HG02571 (cell line): ENCODE measurements around the gene ZNF516.

ENCODE experiments used
- ATAC-seq: cut with Tn5 transposase; IDR thresholded peaks from one replicate; pipeline ENCODE4 v1.9.1; 2021; ENCODE audit warnings: mild to moderate bottlenecking, moderate library complexity; ENCODE audit not compliant: unreplicated experiment

ZNF516 gene

GRCh38 chr18:76456018-76456750 is 38.9 kb downstream of the ZNF516 start:
- ATAC-seq: no peak

GRCh38 chr18:76455003-76455676 is 39.9 kb downstream of the ZNF516 start:
- no peak for ATAC-seq

DNA sequence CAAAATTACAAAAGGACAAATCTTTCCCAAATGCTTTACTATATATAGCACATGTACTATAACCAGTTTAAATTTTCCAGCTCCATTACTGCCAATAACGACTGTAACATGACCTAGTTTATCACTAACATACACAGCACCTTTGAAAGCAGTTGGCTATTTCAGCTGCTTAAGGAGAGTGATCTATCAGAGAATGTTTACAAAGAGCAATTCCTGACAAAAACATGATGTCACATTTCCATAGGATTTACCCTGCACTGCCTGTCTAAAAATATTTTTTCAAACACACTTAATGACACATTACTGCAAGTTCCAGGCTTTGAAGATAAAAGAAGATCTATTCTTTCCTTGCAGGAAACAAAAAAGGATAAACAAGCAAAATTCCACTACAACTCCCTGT is 40.6 kb downstream of the ZNF516 start:
- no peak for ATAC-seq

- ATAC-seq: no peak
Observed at GRCh38 chr18:76453932-76454331, 41.1 kb downstream of the ZNF516 start.

DNA sequence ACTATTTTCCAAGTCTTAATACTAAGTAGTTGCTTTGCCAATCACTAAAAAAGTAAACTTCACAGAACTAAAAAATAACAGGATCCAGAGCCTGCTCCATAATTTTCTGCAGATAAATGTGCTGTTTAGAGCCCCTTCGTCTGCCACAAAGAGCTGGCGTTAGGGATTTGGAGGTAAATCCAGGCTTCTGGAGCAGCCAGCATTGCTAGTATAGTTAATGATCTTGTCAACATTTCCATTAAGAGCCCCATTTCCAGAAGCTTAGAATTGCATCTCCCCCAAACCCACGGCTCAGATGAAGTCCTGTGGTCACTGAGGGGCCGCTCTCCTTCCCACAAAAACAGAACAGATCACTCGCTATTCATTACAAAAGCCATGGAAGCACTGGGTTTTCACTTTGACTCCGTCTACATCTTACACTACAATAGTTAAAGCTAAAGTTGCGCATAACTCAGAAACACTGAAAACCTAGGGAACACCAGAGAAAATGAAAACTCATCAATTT is 41.9 kb downstream of the ZNF516 start:
- ATAC-seq: no peak

DNA sequence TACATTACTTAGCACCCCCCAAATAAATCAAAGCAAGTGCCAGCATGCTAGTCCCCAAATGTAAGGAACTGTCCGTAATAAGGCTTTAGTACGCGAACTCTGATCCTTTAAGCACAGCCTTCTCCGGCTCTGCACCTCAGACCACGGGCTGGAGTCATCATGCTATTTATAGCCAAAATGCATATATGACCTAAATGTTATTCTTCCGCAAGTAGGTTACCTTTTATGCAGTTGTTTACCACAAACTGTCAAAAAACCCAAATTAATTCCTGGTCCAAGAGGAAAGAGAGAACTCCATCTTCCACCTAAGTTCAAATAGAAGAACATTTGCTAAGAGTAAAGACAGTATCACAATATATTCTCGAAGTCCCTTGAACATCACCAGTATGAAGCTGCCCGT is 42.7 kb downstream of the ZNF516 start:
- ATAC-seq: no peak

DNA sequence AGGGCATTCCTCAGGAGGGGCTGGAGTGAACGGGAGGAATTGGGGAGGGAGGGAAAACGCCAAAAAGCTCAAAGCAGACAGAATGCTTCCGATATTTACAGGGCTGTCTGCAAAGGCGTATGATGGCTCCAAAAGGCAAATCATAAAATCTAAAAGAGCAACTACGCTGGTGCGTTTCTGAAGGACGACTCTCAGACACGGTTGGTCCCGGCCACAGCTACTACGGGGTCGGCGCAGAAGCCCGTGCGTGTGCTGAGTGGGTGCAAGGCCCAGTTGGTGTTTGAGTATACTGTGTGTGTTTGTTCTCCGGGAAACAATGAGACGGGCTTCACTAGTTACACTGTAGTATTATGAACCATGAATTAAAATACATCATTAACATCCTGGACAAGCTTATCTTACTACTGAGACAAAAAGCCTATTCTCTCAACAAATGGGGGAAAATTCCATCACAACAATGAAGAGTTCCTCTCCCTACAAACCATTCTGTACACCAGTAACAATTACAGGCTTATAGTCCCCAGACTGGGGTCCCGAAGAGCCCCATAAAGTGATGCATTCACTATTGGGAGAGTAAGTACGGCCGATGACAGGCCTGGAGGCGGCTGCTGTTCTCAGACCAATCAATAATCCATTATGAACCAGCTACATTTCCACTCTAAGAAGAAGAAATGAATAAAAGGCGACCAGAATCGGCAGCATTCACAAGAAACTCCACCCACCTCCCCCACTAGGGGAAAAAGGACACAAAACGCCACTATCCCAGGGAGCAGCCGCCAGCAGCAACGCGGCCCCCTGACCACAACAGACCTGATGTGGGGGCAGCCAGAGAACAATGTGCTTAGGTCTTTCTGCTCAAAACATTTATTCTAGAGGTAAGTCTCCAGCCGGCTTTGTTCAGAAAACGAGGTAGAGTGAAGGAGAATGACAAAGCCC is 43.4 kb downstream of the ZNF516 start:
- ATAC-seq: no peak

- ATAC-seq: no peak
Observed at GRCh38 chr18:76450452-76451395, 44.3 kb downstream of the ZNF516 start.

GRCh38 chr18:76449111-76449453 is 46.0 kb downstream of the ZNF516 start:
- no peak for ATAC-seq

DNA sequence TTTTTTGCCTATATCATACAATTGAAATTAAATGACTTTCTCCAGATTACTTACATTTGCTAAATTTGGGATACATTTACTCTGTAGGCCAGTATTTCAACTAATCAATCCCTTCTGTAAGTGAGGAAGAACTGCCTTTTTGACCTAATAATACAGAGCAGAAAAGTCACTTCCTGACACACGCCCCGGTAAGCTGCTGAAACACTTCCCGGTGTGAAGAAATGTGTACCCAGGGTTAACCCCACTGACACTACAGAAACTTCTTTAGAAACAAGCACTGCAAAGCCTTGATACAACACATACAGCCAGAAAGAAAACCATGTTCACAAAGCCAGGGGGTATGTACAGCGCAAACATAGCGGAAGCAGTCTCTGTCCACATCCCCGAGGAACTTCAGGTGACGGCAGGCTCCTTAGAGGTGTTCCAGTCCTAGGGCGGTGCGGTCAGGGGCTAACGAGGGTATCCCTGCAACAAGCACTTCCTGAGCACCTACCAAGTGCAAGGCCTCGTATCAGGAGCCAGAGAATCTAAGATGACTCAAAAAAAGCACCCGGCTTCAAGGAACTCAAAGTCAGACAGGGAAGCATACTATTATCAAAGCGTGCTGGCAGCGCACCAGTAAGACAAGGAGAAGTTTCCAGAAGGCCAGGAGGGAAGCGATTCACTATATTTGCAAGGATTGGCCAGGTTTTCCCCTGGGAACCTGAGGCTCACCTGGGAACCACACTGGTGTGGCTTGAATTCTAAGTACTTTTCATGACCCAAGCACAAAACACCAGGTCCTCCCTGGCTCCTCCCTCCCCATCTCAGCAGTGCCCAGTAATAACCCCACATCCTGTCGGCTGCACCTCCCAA is 46.6 kb downstream of the ZNF516 start:
- no peak for ATAC-seq

DNA sequence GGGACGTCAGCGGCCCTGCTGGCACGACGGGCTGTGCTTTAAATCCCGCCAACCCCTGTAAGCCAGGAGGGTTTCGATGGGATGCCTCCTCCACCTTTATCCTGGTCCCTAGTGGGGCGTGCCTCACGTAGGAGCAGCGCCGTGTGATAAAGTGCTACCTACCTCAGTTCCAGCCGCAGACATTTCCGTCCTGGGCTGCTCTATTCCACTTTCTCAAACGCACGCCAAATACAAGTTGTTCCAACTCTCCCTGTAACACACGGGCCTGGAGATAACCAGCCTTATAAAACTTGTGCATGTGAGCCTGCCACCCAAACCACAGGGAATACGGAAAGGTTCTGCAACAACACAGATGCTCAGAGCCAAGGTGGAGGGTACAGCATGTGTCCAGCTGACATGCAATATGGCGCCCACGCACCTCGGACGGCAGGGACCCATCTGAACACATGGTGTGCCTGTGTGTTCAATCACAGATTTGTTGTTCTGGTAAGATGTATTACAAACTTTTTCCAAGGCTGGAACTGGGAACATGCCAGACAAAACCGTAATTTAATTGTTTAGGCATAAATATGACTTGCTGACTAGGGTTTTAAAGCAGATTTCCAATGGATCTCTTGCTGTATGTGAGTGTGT is 47.7 kb downstream of the ZNF516 start:
- no peak for ATAC-seq

GRCh38 chr18:76446321-76447257 is 48.5 kb downstream of the ZNF516 start:
- ATAC-seq: no peak

DNA sequence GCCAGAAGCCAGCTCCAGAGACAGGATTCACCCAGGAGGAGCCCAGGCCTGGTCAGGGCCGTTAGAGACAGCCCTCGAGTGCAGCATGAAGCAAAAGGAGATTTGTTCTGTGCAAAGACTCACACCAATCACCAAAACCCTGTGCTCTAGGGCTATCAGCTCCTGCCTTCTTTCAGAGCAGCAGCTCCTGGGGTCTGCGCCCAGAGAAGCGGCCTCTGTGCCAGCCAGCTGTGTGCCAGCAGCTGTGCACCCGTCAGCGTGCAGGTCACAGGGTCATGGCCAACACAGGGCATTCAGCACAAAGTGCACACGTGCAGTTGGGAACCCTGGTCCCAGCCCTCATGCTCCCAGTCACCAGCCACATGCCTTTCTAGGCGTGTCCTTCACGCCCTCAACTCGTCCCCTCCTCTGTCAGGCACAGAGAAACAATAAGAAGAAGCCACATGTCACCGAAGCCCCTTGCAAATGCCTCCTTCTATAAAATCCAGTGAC is 49.3 kb downstream of the ZNF516 start:
- no peak for ATAC-seq

- ATAC-seq: no peak
Observed at GRCh38 chr18:76445275-76445674, 49.8 kb downstream of the ZNF516 start.

- ATAC-seq: no peak
Observed at GRCh38 chr18:76444446-76445105, 50.5 kb downstream of the ZNF516 start.

- ATAC-seq: no peak
Observed at GRCh38 chr18:76443519-76444445, 51.3 kb downstream of the ZNF516 start.
